Cardiac muscle cell (in vitro differentiated cells and primary cell): ENCODE measurements around the gene NCR3LG1. TPM values are rescaled to one million over a fixed set of nuclear protein-coding genes. Genes with fewer than 3 reads are reported as not detected.
A peak's percentile ranks its signal among the peaks of the same experiment; 100 is the strongest.

Experiments
- DNase-seq, 2 donors: peaks; one replicate each; pipeline versions ENCODE4 v3.0.0 to v3.0.0-alpha.2; 2010 to 2017; ENCODE audit warnings: low read depth in 1 of 2, low spot score in 1 of 2
- H3K27ac ChIP-seq: fragments of 200-600 bp; sonication (generic); 2 replicates; pipeline ENCODE4 v1.5.1; 2016
- H3K27me3 ChIP-seq: fragments of 200-600 bp; sonication (generic); 2 replicates; pipeline ENCODE4 v1.6.0; 2016; ENCODE audit warnings: control low read depth
- H3K36me3 ChIP-seq: fragments of 200-600 bp; sonication (generic); 2 replicates; pipeline ENCODE4 v1.5.1; 2016; ENCODE audit warnings: control low read depth
- H3K4me1 ChIP-seq: fragments of 200-600 bp; sonication (generic); 2 replicates; pipeline ENCODE4 v1.8.1; 2017; ENCODE audit warnings: low read depth, mild to moderate bottlenecking, mixed run types
- H3K4me3 ChIP-seq: fragments of 200-600 bp; sonication (generic); 2 replicates; pipeline ENCODE4 v1.5.1; 2016; ENCODE audit warnings: mild to moderate bottlenecking
- H3K9me3 ChIP-seq: fragments of 200-600 bp; sonication (generic); 2 replicates; pipeline ENCODE4 v1.5.1; 2017; ENCODE audit warnings: low read depth, mild to moderate bottlenecking, control low read depth
- CTCF ChIP-seq: IDR thresholded peaks from 2 replicates; pipeline ENCODE4 v1.5.1; 2012; ENCODE audit warnings: low read depth, mild to moderate bottlenecking, low read length
- polyA plus RNA-seq: library from polyadenylated mRNA; unstranded; fragments of >200 nt; fragmentation: Nextera tagmentation; extraction: Ambion mirVana; gene quantifications from 2 replicates; pipeline ENCODE4 v1.2.1, GENCODE V29; 2016
- total RNA-seq: library from RNA; depleted of rRNA; stranded (reverse); fragments of >200 nt; gene quantifications from 2 replicates; pipeline ENCODE4 v1.2.3, GENCODE V29; 2016

The NCR3LG1 gene
- total and polyA plus RNA-seq, 2 experiments from 2014 or later, result 2.7 to 7.6 TPM

- H3K9me3 ChIP-seq, result no peaks in the 10 kb centered on the region
- TF ChIP-seq CTCF, result no peak
- DNase-seq, result no peak
- no peaks in the 10 kb centered on the region for H3K4me1 ChIP-seq
- no peaks in the 10 kb centered on the region for H3K36me3 ChIP-seq
- H3K4me3 ChIP-seq, result no peak overlapping the region
- no peak overlapping the region for H3K27ac ChIP-seq
- H3K27me3 ChIP-seq, result no peaks in the 10 kb centered on the region
Measured at GRCh38 chr11:17366495-17366894, 14.9 kb downstream of the NCR3LG1 start.

GRCh38 chr11:17368551-17368950 lies 17.0 kb downstream of the NCR3LG1 start:
- H3K9me3 ChIP-seq, result no peaks in the 10 kb centered on the region

GRCh38 chr11:17369094-17369493 lies 17.5 kb downstream of the NCR3LG1 start:
- no peaks in the 10 kb centered on the region for H3K9me3 ChIP-seq
- no peak for DNase-seq
- H3K27ac ChIP-seq, result no peak overlapping the region

More at GRCh38 chr11:17368551-17368950, 17.0 kb downstream of the NCR3LG1 start:
- Histone ChIP-seq H3K27me3 (no peaks in the 10 kb centered on the region), H3K4me1 (no peaks in the 10 kb centered on the region), H3K27ac (no peak overlapping the region), H3K36me3 (no peaks in the 10 kb centered on the region), H3K4me3 (no peak overlapping the region)
- no peak for TF ChIP-seq CTCF
- no peak for DNase-seq

GRCh38 chr11:17369684-17370243 lies 18.2 kb downstream of the NCR3LG1 start:
- Histone ChIP-seq H3K36me3 (no peaks in the 10 kb centered on the region), H3K4me3 (no peak overlapping the region), H3K4me1 (no peaks in the 10 kb centered on the region), H3K27ac (no peak overlapping the region), H3K27me3 (no peaks in the 10 kb centered on the region), H3K9me3 (no peaks in the 10 kb centered on the region)
- DNase-seq, result no peak
- no peak for TF ChIP-seq CTCF

More at GRCh38 chr11:17369094-17369493, 17.5 kb downstream of the NCR3LG1 start:
- H3K4me3 ChIP-seq, result no peak overlapping the region
- no peaks in the 10 kb centered on the region for H3K36me3 ChIP-seq
- H3K27me3 ChIP-seq, result no peaks in the 10 kb centered on the region
- H3K4me1 ChIP-seq, result no peaks in the 10 kb centered on the region
- no peak for TF ChIP-seq CTCF

GRCh38 chr11:17371614-17372013 lies 20.0 kb downstream of the NCR3LG1 start:
- Histone ChIP-seq H3K36me3 (no peaks in the 10 kb centered on the region), H3K9me3 (no peaks in the 10 kb centered on the region), H3K4me1 (no peaks in the 10 kb centered on the region), H3K27me3 (no peaks in the 10 kb centered on the region), H3K27ac (no peak overlapping the region), H3K4me3 (no peak overlapping the region)
- no peak for TF ChIP-seq CTCF
- peak; percentile 25 to 66 for DNase-seq

GRCh38 chr11:17375547-17375946 lies 23.9 kb downstream of the NCR3LG1 start:
- Histone ChIP-seq H3K4me1 (no peaks in the 10 kb centered on the region), H3K36me3 (no peaks in the 10 kb centered on the region), H3K4me3 (no peak overlapping the region), H3K9me3 (no peaks in the 10 kb centered on the region), H3K27ac (no peak overlapping the region), H3K27me3 (no peaks in the 10 kb centered on the region)
- no peak for DNase-seq
- no peak for TF ChIP-seq CTCF
